HEK293 (cell line): ENCODE data around the gene ANXA3.

ENCODE experiments used
- CTCF ChIA-PET: fragments of 350-600 bp; formaldehyde crosslinking; extraction: SDS; loops from one replicate; lab custom pipeline; 2021; ENCODE audit warnings: antibody characterized with exemption; lab: Yijun Ruan, JAX
- POLR2A ChIA-PET: fragments of 300-600 bp; formaldehyde crosslinking; extraction: SDS; loops from one replicate; lab custom pipeline; 2020; ENCODE audit warnings: antibody characterized with exemption, inconsistent platforms; lab: Yijun Ruan, JAX
- H3K27ac ChIP-seq: fragments of 200-500 bp; sonication (Bioruptor generic); 2 replicates; pipeline ENCODE4 v1.5.1; 2014; ENCODE audit warnings: low read depth, low read length, control low read depth, inconsistent platforms; ENCODE audit errors: extremely low read depth
- H3K36me3 ChIP-seq, 2 experiments: fragments of 200-500 bp in 1 of 2; sonication (Bioruptor generic) in 1 of 2; 1 replicate in 1 of 2; 2 replicates in 1 of 2; pipeline ENCODE4 v1.5.1; 2014 to 2017; ENCODE audit warnings: inconsistent platforms in 2 of 2, low read length in 2 of 2; ENCODE audit not compliant: control insufficient read depth in 2 of 2, insufficient read depth in 1 of 2
- H3K4me1 ChIP-seq: fragments of 200-500 bp; sonication (Bioruptor generic); 2 replicates; pipeline ENCODE4 v1.5.1; 2014; ENCODE audit warnings: mild to moderate bottlenecking, low read length, inconsistent platforms; ENCODE audit not compliant: control insufficient read depth, insufficient read depth
- H3K4me3 ChIP-seq: 2 replicates; pipeline ENCODE4 v1.5.1; 2011; ENCODE audit warnings: low read depth, mild to moderate bottlenecking, control low read depth, low read length, moderate library complexity
- H3K9me3 ChIP-seq: fragments of 200-500 bp; sonication (Bioruptor generic); 2 replicates; pipeline ENCODE4 v1.5.1; 2014; ENCODE audit warnings: low read depth, low read length, inconsistent platforms; ENCODE audit not compliant: control insufficient read depth, insufficient read depth
- CTCF ChIP-seq: fragments of 450-650 bp; formaldehyde crosslinking; IDR thresholded peaks from 2 replicates; pipeline ENCODE4 v1.5.1; 2016; ENCODE audit warnings: missing biosample characterization, missing genetic modification characterization
- KLF7 ChIP-seq: fragments of 450-650 bp; formaldehyde crosslinking; IDR thresholded peaks from 2 replicates; pipeline ENCODE4 v1.5.1; 2016; ENCODE audit warnings: missing biosample characterization, missing genetic modification characterization, borderline replicate concordance
- PRDM1 ChIP-seq: fragments of 450-650 bp; formaldehyde crosslinking; IDR thresholded peaks from 2 replicates; pipeline ENCODE4; 2016; ENCODE audit warnings: missing biosample characterization, missing genetic modification characterization
- REPIN1 ChIP-seq: fragments of 450-650 bp; formaldehyde crosslinking; IDR thresholded peaks from 2 replicates; pipeline ENCODE4 v1.5.1; 2017; ENCODE audit warnings: missing biosample characterization, missing genetic modification characterization, low read depth
- SCRT2 ChIP-seq: fragments of 450-650 bp; formaldehyde crosslinking; IDR thresholded peaks from 2 replicates; pipeline ENCODE4 v1.5.1; 2016; ENCODE audit warnings: missing biosample characterization, missing genetic modification characterization
- SETDB1 ChIP-seq: IDR thresholded peaks from one replicate; pipeline ENCODE4 v1.6.1; 2017; ENCODE audit warnings: mild to moderate bottlenecking, low read length, moderate library complexity, mixed read lengths; ENCODE audit not compliant: insufficient read length
- ZBTB8A ChIP-seq: fragments of 450-650 bp; formaldehyde crosslinking; IDR thresholded peaks from 2 replicates; pipeline ENCODE4 v1.5.1; 2016; ENCODE audit warnings: missing biosample characterization, missing genetic modification characterization
- ZNF10 ChIP-seq: fragments of 450-650 bp; formaldehyde crosslinking; IDR thresholded peaks from 2 replicates; pipeline ENCODE4 v1.5.1; 2017; ENCODE audit warnings: missing biosample characterization, missing genetic modification characterization
- ZNF114 ChIP-seq: fragments of 450-650 bp; formaldehyde crosslinking; IDR thresholded peaks from 2 replicates; pipeline ENCODE4 v1.5.0; 2017; ENCODE audit warnings: missing biosample characterization, missing genetic modification characterization
- ZNF202 ChIP-seq: fragments of 450-650 bp; formaldehyde crosslinking; IDR thresholded peaks from 2 replicates; pipeline ENCODE4 v1.5.1; 2016; ENCODE audit warnings: missing biosample characterization, missing genetic modification characterization, borderline replicate concordance
- ZNF26 ChIP-seq: fragments of 450-650 bp; formaldehyde crosslinking; IDR thresholded peaks from 2 replicates; pipeline ENCODE4 v1.5.1; 2016; ENCODE audit warnings: missing biosample characterization, missing genetic modification characterization
- ZNF266 ChIP-seq: fragments of 450-650 bp; formaldehyde crosslinking; IDR thresholded peaks from 2 replicates; pipeline ENCODE4 v1.5.1; 2016; ENCODE audit warnings: missing biosample characterization, missing genetic modification characterization, low read depth
- ZNF391 ChIP-seq: fragments of 450-650 bp; formaldehyde crosslinking; IDR thresholded peaks from 2 replicates; pipeline ENCODE4 v1.5.1; 2016; ENCODE audit warnings: low read depth, missing biosample characterization, missing genetic modification characterization, borderline replicate concordance
- ZNF558 ChIP-seq: fragments of 450-650 bp; formaldehyde crosslinking; IDR thresholded peaks from 2 replicates; pipeline ENCODE4 v1.5.1; 2016; ENCODE audit warnings: missing biosample characterization, missing genetic modification characterization
- ZNF626 ChIP-seq: fragments of 450-650 bp; sonication (Bioruptor Pico); formaldehyde crosslinking; IDR thresholded peaks from 2 replicates; pipeline ENCODE4 v1.5.1; 2018; ENCODE audit warnings: missing biosample characterization, missing genetic modification characterization, inconsistent platforms
- ZNF830 ChIP-seq: fragments of 450-650 bp; IDR thresholded peaks from 2 replicates; pipeline ENCODE4 v1.5.0; 2018; ENCODE audit warnings: missing biosample characterization, missing genetic modification characterization, low read depth, mild to moderate bottlenecking, moderate library complexity

Gene ANXA3

GRCh38 chr4:78644063-78644691 is 92.6 kb downstream of the ANXA3 start:
- no peaks in the 10 kb centered on the region for H3K9me3 ChIP-seq
- no peaks in the 10 kb centered on the region for H3K4me1 ChIP-seq
- H3K4me3 ChIP-seq: no peak overlapping the region
- POLR2A ChIA-PET: no interaction called here
- CTCF ChIA-PET: interaction anchor here (0.6 to 2.0 kb wide), 14 partner anchors 9 to 617 kb away, joined by 3 to 12 read pairs (median 4); no protein-coding TSS in a partner anchor
- no peak for TF ChIP-seq ZNF830 (tag by site-specific recombination)
- no peak for TF ChIP-seq SETDB1
- TF ChIP-seq ZNF266 (tag by site-specific recombination): no peak
- TF ChIP-seq ZBTB8A (tag by site-specific recombination): no peak
- no peak for TF ChIP-seq SCRT2 (tag by site-specific recombination)
- no peak for TF ChIP-seq ZNF202 (tag by site-specific recombination)
- no peak for TF ChIP-seq ZNF626 (tag by site-specific recombination)
- no peak overlapping the region for H3K27ac ChIP-seq
- no peaks in the 10 kb centered on the region for H3K36me3 ChIP-seq

GRCh38 chr4:78644744-78645330 is 93.3 kb downstream of the ANXA3 start:
- Histone ChIP-seq H3K9me3 (no peaks in the 10 kb centered on the region), H3K4me3 (no peak overlapping the region), H3K4me1 (no peaks in the 10 kb centered on the region), H3K27ac (no peak overlapping the region), H3K36me3 (no peaks in the 10 kb centered on the region)
- ChIA-PET POLR2A (no interaction called here), CTCF (interaction anchor here (0.6 to 2.0 kb wide), 14 partner anchors 9 to 222 kb away, joined by 3 to 12 read pairs (median 4); no protein-coding TSS in a partner anchor)
- TF ChIP-seq ZNF626 (tag by site-specific recombination) (no peak), ZNF391 (tag by site-specific recombination) (no peak), PRDM1 (tag by site-specific recombination) (no peak), ZNF114 (tag by site-specific recombination) (no peak), CTCF (0 out of 2 replicates have a peak, but pooled peaks have one; percentile 10), ZNF10 (no peak)

GRCh38 chr4:78645853-78646757 is 94.5 kb downstream of the ANXA3 start:
- Histone ChIP-seq H3K36me3 (no peaks in the 10 kb centered on the region), H3K9me3 (no peaks in the 10 kb centered on the region), H3K4me3 (no peak overlapping the region), H3K4me1 (no peaks in the 10 kb centered on the region), H3K27ac (no peak overlapping the region)
- no peak for TF ChIP-seq REPIN1 (tag by site-specific recombination)
- no peak for TF ChIP-seq ZNF26
- TF ChIP-seq ZNF558 (tag by site-specific recombination): no peak
- no peak for TF ChIP-seq KLF7 (tag by site-specific recombination)
- CTCF ChIA-PET: interaction anchor here (0.6 to 2.0 kb wide), 4 partner anchors 12 to 156 kb away, joined by 3 to 12 read pairs (median 4); no protein-coding TSS in a partner anchor
- POLR2A ChIA-PET: no interaction called here
